ENCODE measurements around the gene SDC4.

SDC4 gene

DNA sequence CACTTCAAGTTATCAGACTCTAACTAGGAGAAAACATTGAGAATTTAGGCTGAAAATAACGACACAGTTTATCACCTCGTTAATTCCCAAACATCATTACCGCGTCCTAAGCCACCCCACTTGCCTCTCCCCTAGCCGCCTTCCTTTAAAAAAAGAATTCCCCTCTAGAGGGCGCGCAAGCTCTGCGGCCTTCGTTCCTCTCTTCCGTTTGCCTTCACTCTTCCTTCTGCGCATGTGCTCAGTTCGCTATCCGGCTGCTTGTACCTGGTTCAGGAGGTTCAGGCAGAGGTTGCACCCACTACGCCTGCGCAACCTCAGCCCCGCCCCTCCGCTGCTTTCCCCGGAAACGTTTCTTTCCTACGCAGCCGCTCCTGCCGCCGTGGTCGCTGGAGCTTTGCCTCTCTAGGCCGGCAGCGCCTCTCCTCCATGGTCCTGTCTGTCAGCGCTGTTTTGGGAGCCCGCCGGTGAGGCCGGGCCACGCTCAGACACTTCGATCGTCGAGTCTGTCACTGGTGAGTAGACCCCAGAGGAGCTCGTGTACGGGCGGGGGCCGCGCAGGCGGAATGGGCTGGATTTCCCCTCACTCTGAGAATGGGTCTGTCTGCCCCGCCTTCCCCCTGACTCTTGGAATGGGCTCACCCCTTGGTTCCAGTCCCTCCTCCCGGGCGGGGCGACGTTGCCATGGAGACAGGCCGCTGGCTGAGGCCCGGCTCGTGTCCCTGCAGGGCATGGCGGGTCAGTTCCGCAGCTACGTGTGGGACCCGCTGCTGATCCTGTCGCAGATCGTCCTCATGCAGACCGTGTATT lies 14.8 kb upstream of the SDC4 start, which contains the start of gene SYS1 (continued):
- TF ChIP-seq, protein P1, sequence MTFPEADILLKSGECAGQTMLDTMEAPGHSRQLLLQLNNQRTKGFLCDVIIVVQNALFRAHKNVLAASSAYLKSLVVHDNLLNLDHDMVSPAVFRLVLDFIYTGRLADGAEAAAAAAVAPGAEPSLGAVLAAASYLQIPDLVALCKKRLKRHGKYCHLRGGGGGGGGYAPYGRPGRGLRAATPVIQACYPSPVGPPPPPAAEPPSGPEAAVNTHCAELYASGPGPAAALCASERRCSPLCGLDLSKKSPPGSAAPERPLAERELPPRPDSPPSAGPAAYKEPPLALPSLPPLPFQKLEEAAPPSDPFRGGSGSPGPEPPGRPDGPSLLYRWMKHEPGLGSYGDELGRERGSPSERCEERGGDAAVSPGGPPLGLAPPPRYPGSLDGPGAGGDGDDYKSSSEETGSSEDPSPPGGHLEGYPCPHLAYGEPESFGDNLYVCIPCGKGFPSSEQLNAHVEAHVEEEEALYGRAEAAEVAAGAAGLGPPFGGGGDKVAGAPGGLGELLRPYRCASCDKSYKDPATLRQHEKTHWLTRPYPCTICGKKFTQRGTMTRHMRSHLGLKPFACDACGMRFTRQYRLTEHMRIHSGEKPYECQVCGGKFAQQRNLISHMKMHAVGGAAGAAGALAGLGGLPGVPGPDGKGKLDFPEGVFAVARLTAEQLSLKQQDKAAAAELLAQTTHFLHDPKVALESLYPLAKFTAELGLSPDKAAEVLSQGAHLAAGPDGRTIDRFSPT (tag by site-specific recombination; IDR thresholded peaks at IDR 0.05) = 0 out of 2 replicates have a peak, but pooled peaks have one; percentile 13
- peak; percentile 77 for TF ChIP-seq ZNF366 (tag by site-specific recombination; conservative IDR thresholded peaks at IDR 0.05)
- TF ChIP-seq, protein P2, sequence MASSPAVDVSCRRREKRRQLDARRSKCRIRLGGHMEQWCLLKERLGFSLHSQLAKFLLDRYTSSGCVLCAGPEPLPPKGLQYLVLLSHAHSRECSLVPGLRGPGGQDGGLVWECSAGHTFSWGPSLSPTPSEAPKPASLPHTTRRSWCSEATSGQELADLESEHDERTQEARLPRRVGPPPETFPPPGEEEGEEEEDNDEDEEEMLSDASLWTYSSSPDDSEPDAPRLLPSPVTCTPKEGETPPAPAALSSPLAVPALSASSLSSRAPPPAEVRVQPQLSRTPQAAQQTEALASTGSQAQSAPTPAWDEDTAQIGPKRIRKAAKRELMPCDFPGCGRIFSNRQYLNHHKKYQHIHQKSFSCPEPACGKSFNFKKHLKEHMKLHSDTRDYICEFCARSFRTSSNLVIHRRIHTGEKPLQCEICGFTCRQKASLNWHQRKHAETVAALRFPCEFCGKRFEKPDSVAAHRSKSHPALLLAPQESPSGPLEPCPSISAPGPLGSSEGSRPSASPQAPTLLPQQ (tag by site-specific recombination; IDR thresholded peaks at IDR 0.05) = peak; percentile 96
- TF ChIP-seq ZNF629 (tag by site-specific recombination; IDR thresholded peaks at IDR 0.05) = peak; percentile 89
- TF ChIP-seq, protein P3, sequence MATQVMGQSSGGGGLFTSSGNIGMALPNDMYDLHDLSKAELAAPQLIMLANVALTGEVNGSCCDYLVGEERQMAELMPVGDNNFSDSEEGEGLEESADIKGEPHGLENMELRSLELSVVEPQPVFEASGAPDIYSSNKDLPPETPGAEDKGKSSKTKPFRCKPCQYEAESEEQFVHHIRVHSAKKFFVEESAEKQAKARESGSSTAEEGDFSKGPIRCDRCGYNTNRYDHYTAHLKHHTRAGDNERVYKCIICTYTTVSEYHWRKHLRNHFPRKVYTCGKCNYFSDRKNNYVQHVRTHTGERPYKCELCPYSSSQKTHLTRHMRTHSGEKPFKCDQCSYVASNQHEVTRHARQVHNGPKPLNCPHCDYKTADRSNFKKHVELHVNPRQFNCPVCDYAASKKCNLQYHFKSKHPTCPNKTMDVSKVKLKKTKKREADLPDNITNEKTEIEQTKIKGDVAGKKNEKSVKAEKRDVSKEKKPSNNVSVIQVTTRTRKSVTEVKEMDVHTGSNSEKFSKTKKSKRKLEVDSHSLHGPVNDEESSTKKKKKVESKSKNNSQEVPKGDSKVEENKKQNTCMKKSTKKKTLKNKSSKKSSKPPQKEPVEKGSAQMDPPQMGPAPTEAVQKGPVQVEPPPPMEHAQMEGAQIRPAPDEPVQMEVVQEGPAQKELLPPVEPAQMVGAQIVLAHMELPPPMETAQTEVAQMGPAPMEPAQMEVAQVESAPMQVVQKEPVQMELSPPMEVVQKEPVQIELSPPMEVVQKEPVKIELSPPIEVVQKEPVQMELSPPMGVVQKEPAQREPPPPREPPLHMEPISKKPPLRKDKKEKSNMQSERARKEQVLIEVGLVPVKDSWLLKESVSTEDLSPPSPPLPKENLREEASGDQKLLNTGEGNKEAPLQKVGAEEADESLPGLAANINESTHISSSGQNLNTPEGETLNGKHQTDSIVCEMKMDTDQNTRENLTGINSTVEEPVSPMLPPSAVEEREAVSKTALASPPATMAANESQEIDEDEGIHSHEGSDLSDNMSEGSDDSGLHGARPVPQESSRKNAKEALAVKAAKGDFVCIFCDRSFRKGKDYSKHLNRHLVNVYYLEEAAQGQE (tag by site-specific recombination; IDR thresholded peaks at IDR 0.05) = 0 out of 2 replicates have a peak, but pooled peaks have one; percentile 15
- TF ChIP-seq ZNF658 (tag by site-specific recombination; IDR thresholded peaks at IDR 0.05) = no peak
- 0 out of 2 replicates have a peak, but pooled peaks have one; percentile 5 for TF ChIP-seq PRDM1 (tag by site-specific recombination; IDR thresholded peaks at IDR 0.05)
- peak; percentile 80 for TF ChIP-seq ZNF561 (tag by site-specific recombination; IDR thresholded peaks at IDR 0.05; ENCODE audit: borderline replicate concordance)
- TF ChIP-seq ZFP37 (tag by site-specific recombination; IDR thresholded peaks at IDR 0.05) = peak; percentile 59; the same call in 1 of the 2 replicates
- TF ChIP-seq ZFP69B (tag by site-specific recombination; IDR thresholded peaks at IDR 0.05) = peak; percentile 95
- TF ChIP-seq, protein P4, sequence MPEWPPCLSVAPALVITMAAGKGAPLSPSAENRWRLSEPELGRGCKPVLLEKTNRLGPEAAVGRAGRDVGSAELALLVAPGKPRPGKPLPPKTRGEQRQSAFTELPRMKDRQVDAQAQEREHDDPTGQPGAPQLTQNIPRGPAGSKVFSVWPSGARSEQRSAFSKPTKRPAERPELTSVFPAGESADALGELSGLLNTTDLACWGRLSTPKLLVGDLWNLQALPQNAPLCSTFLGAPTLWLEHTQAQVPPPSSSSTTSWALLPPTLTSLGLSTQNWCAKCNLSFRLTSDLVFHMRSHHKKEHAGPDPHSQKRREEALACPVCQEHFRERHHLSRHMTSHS (tag by site-specific recombination; IDR thresholded peaks at IDR 0.05) = no peak
- TF ChIP-seq ZNF830 (tag by site-specific recombination; IDR thresholded peaks at IDR 0.05; ENCODE audit: low read depth) = no peak
- 0 out of 2 replicates have a peak, but pooled peaks have one; percentile 55 for TF ChIP-seq TRIM28 (IDR thresholded peaks at IDR 0.05; ENCODE audit: borderline replicate concordance, low read length)
- TF ChIP-seq, protein P5, sequence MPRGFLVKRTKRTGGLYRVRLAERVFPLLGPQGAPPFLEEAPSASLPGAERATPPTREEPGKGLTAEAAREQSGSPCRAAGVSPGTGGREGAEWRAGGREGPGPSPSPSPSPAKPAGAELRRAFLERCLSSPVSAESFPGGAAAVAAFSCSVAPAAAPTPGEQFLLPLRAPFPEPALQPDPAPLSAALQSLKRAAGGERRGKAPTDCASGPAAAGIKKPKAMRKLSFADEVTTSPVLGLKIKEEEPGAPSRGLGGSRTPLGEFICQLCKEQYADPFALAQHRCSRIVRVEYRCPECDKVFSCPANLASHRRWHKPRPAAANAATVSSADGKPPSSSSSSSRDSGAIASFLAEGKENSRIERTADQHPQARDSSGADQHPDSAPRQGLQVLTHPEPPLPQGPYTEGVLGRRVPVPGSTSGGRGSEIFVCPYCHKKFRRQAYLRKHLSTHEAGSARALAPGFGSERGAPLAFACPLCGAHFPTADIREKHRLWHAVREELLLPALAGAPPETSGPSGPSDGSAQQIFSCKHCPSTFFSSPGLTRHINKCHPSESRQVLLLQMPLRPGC (tag by site-specific recombination; IDR thresholded peaks at IDR 0.05) = 0 out of 2 replicates have a peak, but pooled peaks have one; percentile 34
- TF ChIP-seq, protein P6, sequence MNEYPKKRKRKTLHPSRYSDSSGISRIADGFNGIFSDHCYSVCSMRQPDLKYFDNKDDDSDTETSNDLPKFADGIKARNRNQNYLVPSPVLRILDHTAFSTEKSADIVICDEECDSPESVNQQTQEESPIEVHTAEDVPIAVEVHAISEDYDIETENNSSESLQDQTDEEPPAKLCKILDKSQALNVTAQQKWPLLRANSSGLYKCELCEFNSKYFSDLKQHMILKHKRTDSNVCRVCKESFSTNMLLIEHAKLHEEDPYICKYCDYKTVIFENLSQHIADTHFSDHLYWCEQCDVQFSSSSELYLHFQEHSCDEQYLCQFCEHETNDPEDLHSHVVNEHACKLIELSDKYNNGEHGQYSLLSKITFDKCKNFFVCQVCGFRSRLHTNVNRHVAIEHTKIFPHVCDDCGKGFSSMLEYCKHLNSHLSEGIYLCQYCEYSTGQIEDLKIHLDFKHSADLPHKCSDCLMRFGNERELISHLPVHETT (tag by site-specific recombination; IDR thresholded peaks at IDR 0.05) = peak; percentile 81
- TF ChIP-seq KLF9 (tag by site-specific recombination; IDR thresholded peaks at IDR 0.05; ENCODE audit: low read depth) = peak; percentile 92
- TF ChIP-seq ZNF707 (tag by site-specific recombination; IDR thresholded peaks at IDR 0.05) = no peak
- TF ChIP-seq MYNN (tag by site-specific recombination; IDR thresholded peaks at IDR 0.05; ENCODE audit: borderline replicate concordance) = no peak
- peak; percentile 96 for TF ChIP-seq KLF16 (tag by site-specific recombination; IDR thresholded peaks at IDR 0.05)
- peak; percentile 99 for TF ChIP-seq ZNF610 (tag by site-specific recombination; IDR thresholded peaks at IDR 0.05; ENCODE audit: borderline replicate concordance)
- peak; percentile 93 for TF ChIP-seq ZBTB17 (tag by site-specific recombination; IDR thresholded peaks at IDR 0.05)
- peak; percentile 86 for TF ChIP-seq SP7 (tag by site-specific recombination; IDR thresholded peaks at IDR 0.05)
- TF ChIP-seq ZXDB (tag by site-specific recombination; IDR thresholded peaks at IDR 0.05) = peak; percentile 95
- no peak for TF ChIP-seq ZNF664 (tag by site-specific recombination; IDR thresholded peaks at IDR 0.05)
- peak; percentile 61; the same call in 1 of the 2 replicates for TF ChIP-seq ZNF76 (tag by site-specific recombination; IDR thresholded peaks at IDR 0.05; ENCODE audit: borderline replicate concordance, low read depth)
- TF ChIP-seq ZBTB48 (tag by site-specific recombination; IDR thresholded peaks at IDR 0.05) = peak; percentile 52
- peak; percentile 83; the same call in 1 of the 2 replicates for TF ChIP-seq KLF8 (tag by site-specific recombination; IDR thresholded peaks at IDR 0.05)
- 0 out of 2 replicates have a peak, but pooled peaks have one; percentile 52 for TF ChIP-seq GLIS2 (tag by site-specific recombination; IDR thresholded peaks at IDR 0.05)
- no peak for TF ChIP-seq HOXC10 (CRISPR knock-in tag; IDR thresholded peaks at IDR 0.05)

All from HEK293 (cell line).